ENCODE measurements around the gene KRTAP2-1.

KRTAP2-1 gene

GRCh38 chr17:41082626-41083025, 35.5 kb upstream of the KRTAP2-1 start:
- no peak overlapping the region for H3K4ac ChIP-seq (ENCODE audit: low read depth, low read length)
- H3K27me3 ChIP-seq (ENCODE audit: insufficient read depth, low read length, poor library complexity): no peaks in the 10 kb centered on the region
- H3K4me3 ChIP-seq (ENCODE audit: low read length): no peak overlapping the region
- no peak overlapping the region for H3K56ac ChIP-seq (ENCODE audit: low read length)
- no peak for DNase-seq
- H3K4me1 ChIP-seq (ENCODE audit: control insufficient read depth, low read depth, low read length): no peaks in the 10 kb centered on the region
- no peak overlapping the region for H2AK5ac ChIP-seq (ENCODE audit: low read length)
- no peak overlapping the region for H3K4me2 ChIP-seq (ENCODE audit: low read length)
- no peak overlapping the region for H2BK120ac ChIP-seq (ENCODE audit: low read depth, low read length)
- no peak overlapping the region for H4K8ac ChIP-seq (ENCODE audit: low read depth, low read length)
- H3K18ac ChIP-seq (ENCODE audit: low read length): no peak overlapping the region
- H3K36me3 ChIP-seq (ENCODE audit: control insufficient read depth, insufficient read depth, low read length): no peaks in the 10 kb centered on the region
- H2BK15ac ChIP-seq (replicated peaks; ENCODE audit: low read depth): no peak overlapping the region
- no peaks in the 10 kb centered on the region for H3K79me2 ChIP-seq (ENCODE audit: control insufficient read depth, insufficient read depth, low read length)
- H2BK5ac ChIP-seq (ENCODE audit: low read length): no peak overlapping the region
- H3K27ac ChIP-seq (ENCODE audit: low read depth, low read length): no peak overlapping the region
- no CpG with 5 or more reads among the region's 4 CpGs for WGBS (ENCODE audit: extremely low coverage, insufficient coverage, low lambda C conversion rate)
- no peaks in the 10 kb centered on the region for H3K79me1 ChIP-seq (ENCODE audit: low read length)
- H3K23ac ChIP-seq (ENCODE audit: low read length): no peak overlapping the region
- no peak overlapping the region for H3K9ac ChIP-seq (ENCODE audit: low read length)
- no peak overlapping the region for H4K5ac ChIP-seq (ENCODE audit: low read length)

- H3K79me2 ChIP-seq (ENCODE audit: control insufficient read depth, insufficient read depth, low read length): no peaks in the 10 kb centered on the region
- DNase-seq: no peak
- H4K5ac ChIP-seq (ENCODE audit: low read length): no peak overlapping the region
- H3K4ac ChIP-seq (ENCODE audit: low read depth, low read length): no peak overlapping the region
- no peak overlapping the region for H3K56ac ChIP-seq (ENCODE audit: low read length)
- H3K9ac ChIP-seq (ENCODE audit: low read length): no peak overlapping the region
- H3K23ac ChIP-seq (ENCODE audit: low read length): no peak overlapping the region
- H3K4me2 ChIP-seq (ENCODE audit: low read length): no peak overlapping the region
- no peak overlapping the region for H3K4me3 ChIP-seq (ENCODE audit: low read length)
- no peak overlapping the region for H3K27ac ChIP-seq (ENCODE audit: low read depth, low read length)
- H2BK120ac ChIP-seq (ENCODE audit: low read depth, low read length): no peak overlapping the region
- no peaks in the 10 kb centered on the region for H3K79me1 ChIP-seq (ENCODE audit: low read length)
- no peak overlapping the region for H3K18ac ChIP-seq (ENCODE audit: low read length)
- no peaks in the 10 kb centered on the region for H3K27me3 ChIP-seq (ENCODE audit: insufficient read depth, low read length, poor library complexity)
- H2AK5ac ChIP-seq (ENCODE audit: low read length): no peak overlapping the region
- H3K36me3 ChIP-seq (ENCODE audit: control insufficient read depth, insufficient read depth, low read length): no peaks in the 10 kb centered on the region
- no peak overlapping the region for H2BK15ac ChIP-seq (replicated peaks; ENCODE audit: low read depth)
- no peak overlapping the region for H2BK5ac ChIP-seq (ENCODE audit: low read length)
- no peaks in the 10 kb centered on the region for H3K4me1 ChIP-seq (ENCODE audit: control insufficient read depth, low read depth, low read length)
- H4K8ac ChIP-seq (ENCODE audit: low read depth, low read length): no peak overlapping the region
Observed at GRCh38 chr17:41076788-41077187, 29.7 kb upstream of the KRTAP2-1 start.

- no CpG with 5 or more reads among the region's 2 CpGs for WGBS (ENCODE audit: extremely low coverage, insufficient coverage, low lambda C conversion rate)
- no peaks in the 10 kb centered on the region for H3K4me1 ChIP-seq (ENCODE audit: control insufficient read depth, low read depth, low read length)
- H2BK5ac ChIP-seq (ENCODE audit: low read length): no peak overlapping the region
- H3K56ac ChIP-seq (ENCODE audit: low read length): no peak overlapping the region
- no peaks in the 10 kb centered on the region for H3K27me3 ChIP-seq (ENCODE audit: insufficient read depth, low read length, poor library complexity)
- no peak overlapping the region for H3K18ac ChIP-seq (ENCODE audit: low read length)
- H4K8ac ChIP-seq (ENCODE audit: low read depth, low read length): no peak overlapping the region
- no peak overlapping the region for H3K4me3 ChIP-seq (ENCODE audit: low read length)
- no peak overlapping the region for H2BK15ac ChIP-seq (replicated peaks; ENCODE audit: low read depth)
- no peak overlapping the region for H3K4me2 ChIP-seq (ENCODE audit: low read length)
- no peaks in the 10 kb centered on the region for H3K79me1 ChIP-seq (ENCODE audit: low read length)
- no peak overlapping the region for H3K4ac ChIP-seq (ENCODE audit: low read depth, low read length)
- H3K79me2 ChIP-seq (ENCODE audit: control insufficient read depth, insufficient read depth, low read length): no peaks in the 10 kb centered on the region
- H4K5ac ChIP-seq (ENCODE audit: low read length): no peak overlapping the region
- H2AK5ac ChIP-seq (ENCODE audit: low read length): no peak overlapping the region
- no peak overlapping the region for H3K9ac ChIP-seq (ENCODE audit: low read length)
- no peak for DNase-seq
- H3K27ac ChIP-seq (ENCODE audit: low read depth, low read length): no peak overlapping the region
- no peak overlapping the region for H3K23ac ChIP-seq (ENCODE audit: low read length)
- H2BK120ac ChIP-seq (ENCODE audit: low read depth, low read length): no peak overlapping the region
- H3K36me3 ChIP-seq (ENCODE audit: control insufficient read depth, insufficient read depth, low read length): no peaks in the 10 kb centered on the region
Observed at GRCh38 chr17:41073676-41074075, 26.6 kb upstream of the KRTAP2-1 start.

- Histone ChIP-seq H3K4me2 (ENCODE audit: low read length) (no peak overlapping the region), H2BK15ac (replicated peaks; ENCODE audit: low read depth) (no peak overlapping the region), H4K8ac (ENCODE audit: low read depth, low read length) (no peak overlapping the region), H3K79me1 (ENCODE audit: low read length) (no peaks in the 10 kb centered on the region), H3K4ac (ENCODE audit: low read depth, low read length) (no peak overlapping the region), H3K27me3 (ENCODE audit: insufficient read depth, low read length, poor library complexity) (no peaks in the 10 kb centered on the region), H2BK120ac (ENCODE audit: low read depth, low read length) (no peak overlapping the region), H2BK5ac (ENCODE audit: low read length) (no peak overlapping the region), H3K79me2 (ENCODE audit: control insufficient read depth, insufficient read depth, low read length) (no peaks in the 10 kb centered on the region), H3K56ac (ENCODE audit: low read length) (no peak overlapping the region), H3K9ac (ENCODE audit: low read length) (no peak overlapping the region), H3K27ac (ENCODE audit: low read depth, low read length) (no peak overlapping the region), H3K4me3 (ENCODE audit: low read length) (no peak overlapping the region), H3K36me3 (ENCODE audit: control insufficient read depth, insufficient read depth, low read length) (no peaks in the 10 kb centered on the region), H3K4me1 (ENCODE audit: control insufficient read depth, low read depth, low read length) (no peaks in the 10 kb centered on the region), H2AK5ac (ENCODE audit: low read length) (no peak overlapping the region), H3K23ac (ENCODE audit: low read length) (no peak overlapping the region), H4K5ac (ENCODE audit: low read length) (no peak overlapping the region), H3K18ac (ENCODE audit: low read length) (no peak overlapping the region)
- no CpG with 5 or more reads among the region's 5 CpGs for WGBS (ENCODE audit: extremely low coverage, insufficient coverage, low lambda C conversion rate)
- no peak for DNase-seq
Observed at GRCh38 chr17:41071606-41072360, 24.7 kb upstream of the KRTAP2-1 start.

- H3K9ac ChIP-seq (ENCODE audit: low read length): no peak overlapping the region
- H3K56ac ChIP-seq (ENCODE audit: low read length): no peak overlapping the region
- no peak overlapping the region for H2AK5ac ChIP-seq (ENCODE audit: low read length)
- no peak overlapping the region for H4K8ac ChIP-seq (ENCODE audit: low read depth, low read length)
- no peak overlapping the region for H2BK120ac ChIP-seq (ENCODE audit: low read depth, low read length)
- H4K5ac ChIP-seq (ENCODE audit: low read length): no peak overlapping the region
- H2BK5ac ChIP-seq (ENCODE audit: low read length): no peak overlapping the region
- no peaks in the 10 kb centered on the region for H3K4me1 ChIP-seq (ENCODE audit: control insufficient read depth, low read depth, low read length)
- no peak for DNase-seq
- no peak overlapping the region for H3K23ac ChIP-seq (ENCODE audit: low read length)
- H2BK15ac ChIP-seq (replicated peaks; ENCODE audit: low read depth): no peak overlapping the region
- no peak overlapping the region for H3K4me2 ChIP-seq (ENCODE audit: low read length)
- H3K79me2 ChIP-seq (ENCODE audit: control insufficient read depth, insufficient read depth, low read length): no peaks in the 10 kb centered on the region
- no CpG with 5 or more reads among the region's 3 CpGs for WGBS (ENCODE audit: extremely low coverage, insufficient coverage, low lambda C conversion rate)
- no peak overlapping the region for H3K18ac ChIP-seq (ENCODE audit: low read length)
- no peak overlapping the region for H3K4ac ChIP-seq (ENCODE audit: low read depth, low read length)
- H3K36me3 ChIP-seq (ENCODE audit: control insufficient read depth, insufficient read depth, low read length): no peaks in the 10 kb centered on the region
- no peaks in the 10 kb centered on the region for H3K27me3 ChIP-seq (ENCODE audit: insufficient read depth, low read length, poor library complexity)
- H3K4me3 ChIP-seq (ENCODE audit: low read length): no peak overlapping the region
- no peaks in the 10 kb centered on the region for H3K79me1 ChIP-seq (ENCODE audit: low read length)
- H3K27ac ChIP-seq (ENCODE audit: low read depth, low read length): no peak overlapping the region
Observed at GRCh38 chr17:41069031-41069430, 21.9 kb upstream of the KRTAP2-1 start.

GRCh38 chr17:41067281-41067680, 20.2 kb upstream of the KRTAP2-1 start:
- H3K9ac ChIP-seq (ENCODE audit: low read length): no peak overlapping the region
- no peaks in the 10 kb centered on the region for H3K79me2 ChIP-seq (ENCODE audit: control insufficient read depth, insufficient read depth, low read length)
- no peak overlapping the region for H3K23ac ChIP-seq (ENCODE audit: low read length)
- no peak overlapping the region for H2BK120ac ChIP-seq (ENCODE audit: low read depth, low read length)
- H4K5ac ChIP-seq (ENCODE audit: low read length): no peak overlapping the region
- H2AK5ac ChIP-seq (ENCODE audit: low read length): no peak overlapping the region
- H3K4me3 ChIP-seq (ENCODE audit: low read length): no peak overlapping the region
- no peaks in the 10 kb centered on the region for H3K36me3 ChIP-seq (ENCODE audit: control insufficient read depth, insufficient read depth, low read length)
- no peak for DNase-seq
- no peak overlapping the region for H3K56ac ChIP-seq (ENCODE audit: low read length)
- H3K4me1 ChIP-seq (ENCODE audit: control insufficient read depth, low read depth, low read length): no peaks in the 10 kb centered on the region
- no peak overlapping the region for H3K4me2 ChIP-seq (ENCODE audit: low read length)
- H3K27ac ChIP-seq (ENCODE audit: low read depth, low read length): no peak overlapping the region
- no peak overlapping the region for H4K8ac ChIP-seq (ENCODE audit: low read depth, low read length)
- no peaks in the 10 kb centered on the region for H3K27me3 ChIP-seq (ENCODE audit: insufficient read depth, low read length, poor library complexity)
- no peak overlapping the region for H3K18ac ChIP-seq (ENCODE audit: low read length)
- H2BK5ac ChIP-seq (ENCODE audit: low read length): no peak overlapping the region
- H3K79me1 ChIP-seq (ENCODE audit: low read length): no peaks in the 10 kb centered on the region
- no peak overlapping the region for H3K4ac ChIP-seq (ENCODE audit: low read depth, low read length)
- H2BK15ac ChIP-seq (replicated peaks; ENCODE audit: low read depth): no peak overlapping the region
